ENCODE data around the gene FAM219A.
"Not testable (repeated sequence)": the region's sequence is repeated elsewhere in the genome, so short reads cannot be mapped to it uniquely, and the experiment has no call there.

FAM219A gene

DNA sequence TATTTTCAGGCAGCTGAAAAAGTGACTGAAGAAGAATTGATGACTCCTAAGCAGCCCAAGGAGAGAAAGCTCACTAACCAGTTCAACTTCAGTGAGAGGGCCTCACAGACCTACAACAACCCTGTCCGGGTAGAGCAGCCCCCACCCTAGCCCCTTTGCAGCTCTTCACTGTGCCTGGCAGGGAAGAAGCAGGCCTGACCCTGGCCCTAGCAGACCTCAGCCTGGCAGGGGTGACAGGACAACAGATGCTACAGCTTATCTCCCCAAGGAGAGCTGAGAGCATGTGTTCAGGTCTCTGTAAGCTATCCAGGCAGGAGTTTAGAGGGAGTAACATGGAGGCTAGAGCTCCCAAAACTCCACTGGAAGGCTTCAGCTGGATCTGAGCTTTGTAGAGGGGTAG lies 32.0 kb upstream of the FAM219A start:
- TF ChIP-seq, protein P1, sequence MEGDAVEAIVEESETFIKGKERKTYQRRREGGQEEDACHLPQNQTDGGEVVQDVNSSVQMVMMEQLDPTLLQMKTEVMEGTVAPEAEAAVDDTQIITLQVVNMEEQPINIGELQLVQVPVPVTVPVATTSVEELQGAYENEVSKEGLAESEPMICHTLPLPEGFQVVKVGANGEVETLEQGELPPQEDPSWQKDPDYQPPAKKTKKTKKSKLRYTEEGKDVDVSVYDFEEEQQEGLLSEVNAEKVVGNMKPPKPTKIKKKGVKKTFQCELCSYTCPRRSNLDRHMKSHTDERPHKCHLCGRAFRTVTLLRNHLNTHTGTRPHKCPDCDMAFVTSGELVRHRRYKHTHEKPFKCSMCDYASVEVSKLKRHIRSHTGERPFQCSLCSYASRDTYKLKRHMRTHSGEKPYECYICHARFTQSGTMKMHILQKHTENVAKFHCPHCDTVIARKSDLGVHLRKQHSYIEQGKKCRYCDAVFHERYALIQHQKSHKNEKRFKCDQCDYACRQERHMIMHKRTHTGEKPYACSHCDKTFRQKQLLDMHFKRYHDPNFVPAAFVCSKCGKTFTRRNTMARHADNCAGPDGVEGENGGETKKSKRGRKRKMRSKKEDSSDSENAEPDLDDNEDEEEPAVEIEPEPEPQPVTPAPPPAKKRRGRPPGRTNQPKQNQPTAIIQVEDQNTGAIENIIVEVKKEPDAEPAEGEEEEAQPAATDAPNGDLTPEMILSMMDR (IDR thresholded peaks at IDR 0.05; ENCODE audit: control insufficient read depth, insufficient read depth, low read depth, low read length, missing control alignments), result no peak
- no peak for DNase-seq (ENCODE audit: low read depth)

DNA sequence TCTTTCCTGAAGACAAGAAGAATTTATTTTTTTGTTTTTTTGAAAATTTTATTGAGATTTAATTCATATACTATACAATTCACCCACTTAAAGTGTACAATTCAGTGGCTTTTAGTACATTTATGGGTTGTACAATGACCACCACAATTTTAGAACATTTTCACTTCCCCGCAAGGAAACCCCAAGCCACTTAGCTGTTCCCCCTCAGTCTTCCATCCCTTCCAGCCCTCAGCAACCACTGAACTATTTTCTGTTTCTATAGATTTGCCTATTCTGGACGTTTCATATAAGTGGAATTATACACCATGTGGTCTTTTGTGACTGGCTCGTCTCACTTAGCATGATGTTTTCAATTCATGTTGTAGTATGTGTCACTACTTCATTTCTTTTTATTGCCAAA lies 28.2 kb upstream of the FAM219A start:
- no peak for DNase-seq (ENCODE audit: low read depth)

More for the DNA sequence above, 32.0 kb upstream of the FAM219A start:
- no peak overlapping the region for H3K4me3 ChIP-seq (ENCODE audit: control insufficient read depth, low read depth, low read length)

DNA sequence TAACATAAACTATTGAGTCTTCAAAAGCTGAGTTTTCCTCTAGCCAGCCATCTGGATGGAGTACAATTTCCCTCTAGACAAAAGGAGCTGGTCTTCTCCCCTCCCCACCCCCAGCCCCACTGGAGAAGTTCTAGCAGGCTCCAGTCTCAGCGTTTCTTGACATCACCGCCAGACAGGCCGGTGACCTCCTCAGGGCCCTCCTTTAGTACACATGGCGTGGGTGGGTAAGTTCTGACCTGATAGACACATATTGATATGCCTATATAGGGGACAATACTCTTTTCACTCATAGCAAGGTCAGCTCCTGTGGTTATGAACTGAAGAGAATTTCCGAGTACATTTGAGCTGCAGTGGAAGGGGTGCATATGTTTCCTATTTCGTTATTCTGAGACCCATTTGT lies 27.5 kb upstream of the FAM219A start:
- TF ChIP-seq, protein P1 (IDR thresholded peaks at IDR 0.05; ENCODE audit: control insufficient read depth, insufficient read depth, low read depth, low read length, missing control alignments), result no peak
- no peak overlapping the region for H3K4me3 ChIP-seq (ENCODE audit: control insufficient read depth, low read depth, low read length)
- DNase-seq (ENCODE audit: low read depth), result no peak

More for the DNA sequence above, 28.2 kb upstream of the FAM219A start:
- TF ChIP-seq, protein P1 (IDR thresholded peaks at IDR 0.05; ENCODE audit: control insufficient read depth, insufficient read depth, low read depth, low read length, missing control alignments), result no peak
- no peak overlapping the region for H3K4me3 ChIP-seq (ENCODE audit: control insufficient read depth, low read depth, low read length)

DNA sequence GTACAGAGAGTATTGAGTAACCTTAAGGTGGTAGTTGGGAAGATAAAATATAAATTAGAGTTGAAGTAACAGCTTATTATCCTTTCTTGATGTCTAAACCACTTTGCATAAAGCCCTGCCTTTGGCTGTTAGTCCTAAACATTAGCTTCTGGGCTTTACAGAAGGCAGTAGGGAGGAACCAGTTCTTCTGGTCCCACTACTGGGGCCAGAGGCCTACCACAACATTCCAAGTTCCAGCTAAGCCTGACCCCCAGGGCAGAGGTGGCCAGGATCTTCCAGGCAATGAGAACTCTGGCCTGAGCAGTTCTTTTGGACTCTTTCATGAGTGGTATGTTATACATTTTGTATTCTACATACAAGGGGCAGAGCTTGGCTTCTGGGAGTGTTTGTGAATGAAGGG lies 26.3 kb upstream of the FAM219A start:
- H3K4me3 ChIP-seq (ENCODE audit: control insufficient read depth, low read depth, low read length), result no peak overlapping the region
- DNase-seq (ENCODE audit: low read depth), result no peak
- TF ChIP-seq, protein P1 (IDR thresholded peaks at IDR 0.05; ENCODE audit: control insufficient read depth, insufficient read depth, low read depth, low read length, missing control alignments), result no peak

DNA sequence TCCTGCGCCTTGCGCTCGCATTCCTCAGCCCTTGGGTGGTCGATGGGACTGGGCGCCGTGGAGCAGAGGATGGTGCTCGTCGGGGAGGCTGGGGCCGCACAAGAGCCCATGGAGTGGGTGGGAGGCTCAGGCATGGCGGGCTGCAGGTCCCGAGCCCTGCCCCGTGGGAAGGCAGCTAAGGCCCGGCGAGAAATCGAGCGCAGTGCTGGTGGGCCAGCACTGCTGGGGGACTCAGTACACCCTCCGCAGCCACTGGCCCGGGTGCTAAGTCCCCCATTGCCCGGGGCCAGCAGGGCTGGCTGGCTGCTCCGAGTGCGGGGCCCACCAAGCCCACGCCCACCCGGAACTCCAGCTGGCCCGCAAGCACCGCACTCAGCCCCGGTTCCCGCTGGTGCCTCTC lies 24.4 kb upstream of the FAM219A start:
- H3K4me3 ChIP-seq (ENCODE audit: control insufficient read depth, low read depth, low read length); DNase-seq (ENCODE audit: low read depth): not testable (repeated sequence)

DNA sequence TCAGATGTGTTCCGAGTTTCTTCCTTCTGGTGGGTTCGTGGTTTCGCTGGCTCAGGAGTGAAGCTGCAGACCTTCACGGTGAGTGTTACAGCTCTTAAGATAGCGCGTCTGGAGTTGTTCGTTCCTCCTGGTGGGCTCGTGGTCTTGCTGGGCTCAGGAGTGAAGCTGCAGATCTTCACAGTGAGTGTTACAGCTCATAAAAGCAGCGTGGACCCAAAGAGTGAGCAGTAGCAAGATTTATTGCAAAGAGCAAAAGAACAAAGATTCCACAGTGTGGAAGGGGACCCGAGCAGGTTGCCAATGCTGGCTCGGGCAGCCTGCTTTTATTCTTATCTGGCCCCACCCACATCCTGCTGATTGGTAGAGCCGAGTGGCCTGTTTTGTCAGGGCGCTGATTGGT lies 23.2 kb upstream of the FAM219A start:
- H3K4me3 ChIP-seq (ENCODE audit: control insufficient read depth, low read depth, low read length); DNase-seq (ENCODE audit: low read depth): not testable (repeated sequence)

DNA sequence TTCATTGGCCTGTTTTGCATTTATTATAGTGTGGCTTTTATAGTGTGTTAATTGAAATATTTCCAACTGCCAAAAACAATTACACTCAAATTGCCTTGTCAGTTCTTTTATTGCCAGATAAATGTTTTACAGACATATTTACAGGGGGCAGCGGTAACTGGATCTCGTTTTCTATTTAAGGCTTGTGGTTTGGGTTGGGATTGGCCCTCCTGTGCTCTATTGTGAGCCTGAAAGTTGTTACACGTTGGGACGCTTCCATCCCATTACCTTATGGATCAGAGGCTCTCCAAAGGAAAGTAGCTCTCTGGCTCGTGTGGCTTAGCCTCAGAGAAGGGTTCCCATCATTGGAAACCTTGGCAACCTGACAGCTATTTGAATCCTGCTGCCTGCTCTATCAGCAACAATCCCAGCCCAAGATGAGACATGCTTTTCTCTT lies 21.1 kb upstream of the FAM219A start:
- TF ChIP-seq, protein P1 (IDR thresholded peaks at IDR 0.05; ENCODE audit: control insufficient read depth, insufficient read depth, low read depth, low read length, missing control alignments), result no peak
- no peak for DNase-seq (ENCODE audit: low read depth)
- H3K4me3 ChIP-seq (ENCODE audit: control insufficient read depth, low read depth, low read length), result no peak overlapping the region

DNA sequence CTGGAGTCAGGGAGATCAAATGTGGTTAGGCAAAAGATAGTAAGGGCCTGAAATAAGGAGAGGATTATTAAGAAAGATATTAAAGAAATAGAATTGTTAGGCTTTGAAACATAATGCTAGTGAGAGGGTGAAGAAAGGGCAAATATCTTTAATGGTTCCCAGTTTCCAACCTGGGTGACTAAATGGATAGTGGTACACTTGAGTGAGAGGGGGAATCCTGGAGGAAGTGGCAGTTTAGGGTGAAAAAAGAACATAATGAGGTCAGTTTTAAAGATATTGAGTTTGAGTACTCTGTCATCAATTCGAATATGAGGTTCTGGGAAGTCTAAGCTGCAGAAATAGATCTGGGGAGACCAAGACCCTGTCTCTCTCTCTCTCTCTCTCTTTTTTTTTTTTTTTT lies 19.2 kb upstream of the FAM219A start:
- H3K4me3 ChIP-seq (ENCODE audit: control insufficient read depth, low read depth, low read length), result no peak overlapping the region
- DNase-seq (ENCODE audit: low read depth), result no peak
- TF ChIP-seq, protein P1 (IDR thresholded peaks at IDR 0.05; ENCODE audit: control insufficient read depth, insufficient read depth, low read depth, low read length, missing control alignments), result no peak
